Pericardium fibroblast (primary cell): ENCODE results near the gene DYDC1. TPM values are rescaled to one million over a fixed set of nuclear protein-coding genes. Genes with fewer than 3 reads are reported as not detected.

Experiments
- total RNA-seq: library from RNA; depleted of rRNA; stranded (reverse); fragments of >200 nt; gene quantifications from 2 replicates; pipeline ENCODE4 v1.2.3, GENCODE V29; 2015

Gene DYDC1
- total RNA-seq, result not detected in 2 replicates

DNA sequence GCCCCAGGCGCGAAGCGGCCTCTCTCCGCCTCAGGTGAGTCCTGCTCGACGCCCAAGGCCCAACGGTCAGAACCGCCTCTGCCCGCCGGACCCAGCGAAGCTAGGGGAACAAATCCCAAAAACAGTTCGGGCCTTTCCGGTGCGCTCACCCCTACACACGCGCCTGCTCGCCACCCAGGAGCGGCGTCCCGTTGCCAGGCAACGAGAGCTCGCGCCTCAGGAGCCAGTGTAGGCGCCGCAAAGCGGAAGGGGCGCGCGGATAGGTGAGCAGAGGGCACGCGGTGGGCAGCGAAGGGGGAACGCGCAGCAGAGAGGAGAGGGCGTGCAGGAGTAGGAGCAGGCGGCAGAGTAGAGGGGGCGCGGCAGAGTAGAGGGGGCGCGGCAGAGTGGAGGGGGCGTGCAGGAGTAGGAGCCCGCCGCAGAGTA lies at the start of gene DYDC1, which contains the start of gene DYDC2:
DYDC1 (minus strand) TSS at position 193 of the 426 bp plus-strand sequence. CDS start 4,154 bp downstream, outside the sequence.
DYDC2 (plus strand) TSS at position 219 of the 426 bp plus-strand sequence. CDS start 5,663 bp downstream, outside the sequence.

DNA sequence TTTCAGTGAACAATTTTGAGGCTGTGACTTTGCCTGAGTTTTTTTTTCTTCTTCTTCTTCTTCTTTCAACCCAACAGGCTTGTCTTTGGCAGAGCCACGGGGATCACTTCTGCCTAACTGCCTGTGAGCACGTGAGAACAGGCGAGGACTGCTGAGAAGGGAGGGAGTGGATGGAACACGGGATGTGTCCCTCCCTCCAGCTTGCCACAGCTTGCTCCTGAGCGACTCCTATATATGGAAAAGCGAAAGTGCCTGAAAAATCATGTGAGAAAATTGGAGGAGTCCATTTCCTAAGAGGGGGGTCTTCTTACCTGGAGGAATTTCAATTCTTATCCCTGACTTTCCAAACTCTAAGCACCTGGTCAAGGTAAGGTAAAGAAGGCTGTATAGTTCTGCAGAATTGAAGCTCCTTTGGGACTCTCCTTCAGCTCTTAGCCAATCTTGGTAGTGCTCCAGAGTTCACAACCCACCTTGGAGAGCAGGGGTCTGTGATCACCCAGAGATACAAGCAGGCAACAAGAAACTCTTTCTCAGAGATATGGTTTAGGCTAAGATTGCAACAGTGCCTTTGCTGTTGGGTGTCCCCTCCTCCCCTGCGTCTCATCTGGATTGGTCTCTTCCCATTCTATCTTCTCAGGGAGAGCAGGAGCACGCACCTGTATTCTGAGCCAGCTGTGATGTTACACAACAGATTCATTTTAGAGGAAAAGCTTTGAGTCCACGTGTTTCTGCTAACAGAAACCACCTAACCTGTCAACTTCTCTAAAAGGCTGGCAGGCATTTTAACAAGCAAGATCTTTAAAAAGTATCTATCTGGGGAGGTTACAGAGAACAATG lies 66.9 kb downstream of the DYDC1 start, which contains the start of gene MAT1A:
MAT1A (minus strand) TSS at position 208 of the 837 bp plus-strand sequence. CDS start 235 bp downstream, outside the sequence.

Other genes with a start within 250 kb of the DYDC1 start
- gene PLAC9, start 224.0 kb downstream of the DYDC1 start, total RNA-seq, result 219 and 260 TPM in 2 replicates
- 123 and 137 TPM in 2 replicates for gene ANXA11, start 151.2 kb downstream of the DYDC1 start, total RNA-seq
- not detected in 2 replicates for gene MAT1A, start 67.1 kb downstream of the DYDC1 start, total RNA-seq
- gene DYDC2, start within 50 bp of the DYDC1 start, total RNA-seq, result not detected in 2 replicates
- gene PRXL2A, start 51.8 kb upstream of the DYDC1 start, total RNA-seq, result 11.3 and 12.2 TPM in 2 replicates
- gene TSPAN14, start 97.6 kb upstream of the DYDC1 start, total RNA-seq, result 22.9 and 23.2 TPM in 2 replicates
- not detected in 2 replicates for gene SH2D4B, start 181.1 kb upstream of the DYDC1 start, total RNA-seq